KOPT-K1 (cell line): ENCODE measurements around the gene ZNF791.

Experiments
- H3K27ac ChIP-seq: fragments of 200-600 bp; sonication (generic); 2 replicates; pipeline ENCODE4 v1.5.1; 2016; ENCODE audit warnings: antibody characterized with exemption, mild to moderate bottlenecking, low read depth, low read length; ENCODE audit not compliant: poor library complexity, severe bottlenecking
- H3K36me3 ChIP-seq: fragments of 200-600 bp; sonication (generic); 2 replicates; pipeline ENCODE4 v1.5.1; 2017; ENCODE audit warnings: antibody characterized with exemption, mild to moderate bottlenecking, low read length, moderate library complexity; ENCODE audit not compliant: insufficient read depth
- H3K9me3 ChIP-seq: fragments of 200-600 bp; sonication (generic); 2 replicates; pipeline ENCODE4 v1.5.1; 2017; ENCODE audit warnings: antibody characterized with exemption, low read length, mild to moderate bottlenecking; ENCODE audit not compliant: insufficient read depth, poor library complexity, severe bottlenecking

Gene ZNF791

DNA sequence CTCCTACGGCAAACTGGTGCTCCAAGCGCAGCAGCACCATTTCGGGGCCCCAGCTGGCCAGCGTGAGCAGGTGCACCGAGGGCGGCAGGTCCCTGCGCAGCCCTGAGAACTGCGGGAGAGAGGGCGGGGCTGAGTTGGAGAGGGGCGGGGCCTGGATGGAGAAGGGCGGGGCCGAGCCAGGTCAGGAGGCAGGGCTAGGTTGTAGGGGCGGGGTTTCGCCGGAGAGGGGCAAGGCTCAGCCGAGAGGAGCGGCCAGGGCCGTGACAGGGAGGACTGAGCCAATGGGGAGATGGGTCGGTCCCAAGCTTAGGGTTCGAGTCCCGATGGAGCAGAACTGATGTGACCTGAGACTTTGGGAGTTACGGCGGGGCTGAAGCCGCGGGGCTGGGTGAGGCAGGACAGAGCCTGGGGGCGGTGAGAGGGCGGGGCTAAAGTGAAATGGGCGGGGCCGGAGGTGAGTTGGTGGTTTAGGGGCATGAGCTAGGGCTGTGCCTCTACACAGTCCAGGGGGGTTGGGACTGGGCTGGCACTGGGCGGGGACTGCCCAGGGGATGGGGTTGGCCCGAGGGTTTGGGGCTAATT lies 36.9 kb downstream of the ZNF791 start:
- Histone ChIP-seq H3K36me3 (0 out of 2 replicates have a peak, but pooled peaks cover 5% of the 10 kb centered on the region), H3K27ac (no peak overlapping the region), H3K9me3 (no peaks in the 10 kb centered on the region)

DNA sequence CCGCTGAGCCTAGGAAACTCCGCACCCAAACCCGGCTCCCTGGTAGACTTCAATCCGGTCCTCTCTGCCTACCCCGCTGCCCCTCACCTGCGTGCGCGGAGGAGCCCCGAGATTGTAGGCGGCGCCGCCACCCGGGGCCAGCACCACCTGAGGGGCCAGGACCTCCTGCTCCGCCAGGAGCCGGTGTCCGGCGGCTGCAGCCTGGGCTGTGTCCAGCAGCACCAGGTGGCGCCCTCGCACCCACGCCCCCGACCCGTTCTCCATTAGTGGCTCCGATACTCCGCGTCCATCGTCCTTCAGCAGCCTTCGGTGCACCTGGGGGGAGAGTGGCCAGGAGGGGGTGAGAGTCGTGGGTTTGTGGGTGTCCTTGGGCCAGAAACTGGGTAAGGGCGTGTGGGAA lies 37.4 kb downstream of the ZNF791 start:
- Histone ChIP-seq H3K27ac (no peak overlapping the region), H3K36me3 (0 out of 2 replicates have a peak, but pooled peaks cover 5% of the 10 kb centered on the region)

DNA sequence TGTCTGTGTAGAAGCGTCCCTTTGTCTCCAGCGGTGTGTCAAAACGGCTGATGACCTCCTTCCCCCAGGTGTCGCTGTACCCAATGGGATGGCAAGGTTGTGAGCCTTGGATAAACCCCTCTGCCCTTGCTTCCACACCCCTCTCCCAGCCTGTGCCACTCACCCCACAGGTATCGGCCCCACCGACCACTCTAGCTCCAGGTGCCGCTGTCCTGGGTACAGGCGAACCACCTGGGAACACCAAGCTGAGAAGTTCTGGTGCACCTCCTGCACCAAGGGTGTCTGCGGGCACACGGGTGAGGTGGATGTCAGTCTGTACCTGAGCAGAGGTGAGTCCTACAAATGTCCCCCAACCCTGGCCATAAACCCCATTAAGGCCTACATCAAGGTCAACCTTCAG lies 39.2 kb downstream of the ZNF791 start:
- peaks cover 9% of the 10 kb centered on the region; the same call in 1 of the 2 replicates for H3K36me3 ChIP-seq
- no peaks in the 10 kb centered on the region for H3K9me3 ChIP-seq
- no peak overlapping the region for H3K27ac ChIP-seq

More for the DNA sequence above, 37.4 kb downstream of the ZNF791 start:
- no peaks in the 10 kb centered on the region for H3K9me3 ChIP-seq

DNA sequence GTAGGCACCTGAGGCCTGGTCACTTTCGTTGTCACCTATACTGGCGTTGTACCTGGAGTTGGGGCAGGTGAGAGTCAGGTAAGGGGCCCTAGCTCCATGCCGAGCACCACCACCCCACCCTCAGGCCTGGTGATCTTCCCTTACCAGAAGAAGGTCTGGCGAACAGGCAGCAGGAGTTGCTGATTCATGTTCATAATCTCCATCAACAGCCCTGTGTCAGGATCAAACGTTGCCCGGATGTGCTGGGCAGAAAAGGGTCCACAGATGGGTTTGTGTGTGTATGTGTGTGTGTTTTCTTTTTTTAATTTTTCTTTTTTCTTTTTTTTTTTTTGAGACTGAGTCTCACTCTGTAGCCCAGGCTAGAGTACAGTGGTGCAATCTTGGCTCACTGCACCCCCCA lies 41.5 kb downstream of the ZNF791 start:
- no peak overlapping the region for H3K27ac ChIP-seq
- H3K36me3 ChIP-seq = peaks cover 31% of the 10 kb centered on the region; the same call in 1 of the 2 replicates
- no peaks in the 10 kb centered on the region for H3K9me3 ChIP-seq

DNA sequence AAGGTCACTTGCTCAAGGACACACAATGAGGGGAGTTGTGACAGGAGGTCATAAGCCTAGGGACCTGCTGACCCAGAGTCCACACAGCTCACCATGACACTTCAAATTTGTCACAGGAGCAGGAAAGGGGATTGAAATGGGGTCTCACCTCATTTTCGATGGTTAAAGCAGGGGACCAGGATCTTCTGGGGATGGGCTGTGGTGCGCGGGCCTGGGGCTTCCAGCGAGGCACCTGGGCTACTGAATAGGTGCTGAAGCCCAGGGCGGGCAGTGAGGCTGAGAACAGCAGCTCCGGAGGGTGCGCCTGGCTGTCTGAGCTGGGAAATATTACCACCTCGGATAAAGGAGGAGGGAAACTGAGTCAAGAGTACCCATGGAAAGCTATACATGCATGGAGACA lies 44.8 kb downstream of the ZNF791 start:
- no peak overlapping the region for H3K27ac ChIP-seq
- no peaks in the 10 kb centered on the region for H3K9me3 ChIP-seq
- H3K36me3 ChIP-seq = peaks cover 42% of the 10 kb centered on the region; the same call in 1 of the 2 replicates

DNA sequence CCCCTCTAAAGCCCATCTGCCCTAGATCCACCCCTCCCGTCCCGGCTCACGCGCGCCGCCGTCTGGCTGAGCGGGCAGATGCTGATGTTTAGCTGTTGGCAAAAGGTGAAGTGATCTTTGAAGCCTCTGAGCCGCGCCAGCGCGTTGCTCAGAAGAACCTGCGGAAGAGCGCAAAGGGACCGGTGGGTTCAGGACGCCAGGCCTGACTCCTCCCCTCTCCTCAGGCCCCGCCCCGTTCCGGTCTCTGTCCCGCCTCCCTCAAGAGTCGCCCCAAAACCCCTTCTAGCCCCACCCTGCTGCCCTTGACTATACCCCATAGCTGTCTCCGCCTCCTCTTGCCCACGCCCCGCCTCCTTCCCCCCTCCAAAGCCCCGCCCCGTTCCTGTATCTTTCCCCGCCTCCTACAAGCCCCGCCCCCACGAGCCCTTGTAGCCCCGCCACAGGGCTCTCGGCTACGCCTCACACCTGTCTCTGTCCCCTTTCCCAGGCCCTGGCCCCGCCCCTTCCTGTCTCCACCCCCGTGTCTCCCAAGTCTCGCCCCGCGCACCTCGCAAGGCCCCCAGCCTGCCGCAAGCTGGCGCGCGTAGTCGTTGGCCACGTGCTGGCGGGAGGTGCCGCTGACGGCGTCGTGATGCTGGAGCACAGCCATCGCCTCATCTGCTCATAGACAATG lies 46.3 kb downstream of the ZNF791 start:
- Histone ChIP-seq H3K9me3 (no peaks in the 10 kb centered on the region), H3K36me3 (peaks cover 55% of the 10 kb centered on the region), H3K27ac (no peak overlapping the region)

DNA sequence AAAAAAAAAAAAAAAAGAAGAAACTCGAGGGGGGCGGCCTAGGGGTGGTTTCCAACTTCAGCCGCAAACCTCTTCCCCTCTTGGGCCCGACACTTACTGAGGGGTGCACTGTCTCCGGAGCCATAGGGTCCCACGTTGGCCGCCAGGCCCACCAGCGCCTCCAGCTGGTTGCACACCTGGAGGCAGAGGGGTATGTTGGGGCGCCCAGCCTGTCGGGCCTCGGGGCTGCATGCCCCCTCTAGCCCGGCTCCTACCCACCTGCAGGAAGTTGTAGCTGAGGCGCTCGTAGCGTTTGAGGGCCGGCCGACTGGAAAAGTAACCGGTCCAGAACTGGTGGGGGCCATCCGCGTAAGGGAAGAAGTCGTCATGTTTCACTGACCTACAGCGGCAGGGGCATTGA lies 47.2 kb downstream of the ZNF791 start:
- Histone ChIP-seq H3K36me3 (peaks cover 60% of the 10 kb centered on the region), H3K9me3 (no peaks in the 10 kb centered on the region), H3K27ac (no peak overlapping the region)

DNA sequence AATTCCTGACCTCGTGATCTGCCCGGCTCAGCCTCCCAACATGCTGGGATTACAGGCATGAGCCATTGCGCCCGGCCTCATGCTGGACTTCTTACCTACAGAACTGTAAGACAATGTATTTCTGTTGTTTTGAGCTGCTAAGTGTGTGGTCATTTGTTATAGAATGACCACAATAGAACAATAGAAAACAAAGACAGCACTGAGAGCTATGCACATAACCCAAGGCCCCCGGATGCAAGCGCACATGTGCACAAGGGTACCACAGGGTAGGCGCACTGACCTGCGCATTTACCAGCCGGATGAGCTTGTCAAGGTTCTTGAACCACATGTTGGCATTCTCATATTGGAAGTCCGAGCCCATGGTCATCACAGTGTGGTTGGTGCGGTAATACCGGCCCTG lies 50.3 kb downstream of the ZNF791 start:
- Histone ChIP-seq H3K36me3 (peaks cover 65% of the 10 kb centered on the region), H3K27ac (no peak overlapping the region), H3K9me3 (no peaks in the 10 kb centered on the region)

DNA sequence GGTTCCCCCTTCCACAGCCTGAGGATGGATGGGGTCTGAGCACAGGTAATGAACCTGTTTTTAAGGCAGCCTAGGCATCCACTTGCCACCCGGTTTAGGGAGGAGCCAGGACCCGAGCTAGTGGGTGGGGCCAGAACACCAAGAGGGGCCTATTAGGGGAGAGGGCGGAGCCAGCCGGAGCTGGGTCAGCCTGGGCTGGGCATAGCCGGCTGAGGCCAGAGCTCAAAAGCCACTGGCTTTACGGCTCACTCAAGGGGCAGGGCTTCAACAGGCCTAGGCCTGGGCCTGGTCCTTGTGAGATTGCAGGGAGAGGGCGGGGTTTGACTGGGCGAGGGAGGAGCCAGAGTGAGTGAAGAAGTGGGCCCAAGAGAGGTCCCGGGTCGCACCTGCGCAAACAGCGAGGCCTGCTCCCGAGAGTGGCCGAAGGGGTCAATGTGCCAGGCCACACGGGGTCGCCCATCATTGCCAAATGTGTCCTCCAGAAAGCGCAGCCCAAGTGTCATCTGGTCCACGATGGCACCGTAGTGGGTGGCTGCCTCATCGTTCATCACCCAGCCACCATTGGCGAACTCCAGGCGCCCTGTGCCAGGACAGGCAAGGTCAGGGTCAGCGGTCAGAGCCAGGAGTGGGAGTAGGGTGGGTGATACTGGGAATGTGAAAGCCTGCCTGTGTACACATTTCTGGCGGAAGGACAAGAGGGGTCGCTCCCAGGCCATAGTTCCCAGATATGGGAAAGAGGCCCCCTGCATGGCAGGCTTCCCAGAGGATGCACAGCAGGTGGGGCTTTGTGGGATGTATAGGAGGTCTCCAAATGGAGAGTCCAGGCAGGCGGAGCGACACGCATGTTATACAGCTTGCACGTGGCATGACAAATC lies 53.9 kb downstream of the ZNF791 start:
- Histone ChIP-seq H3K36me3 (peaks cover 51% of the 10 kb centered on the region), H3K27ac (no peak overlapping the region), H3K9me3 (no peaks in the 10 kb centered on the region)

DNA sequence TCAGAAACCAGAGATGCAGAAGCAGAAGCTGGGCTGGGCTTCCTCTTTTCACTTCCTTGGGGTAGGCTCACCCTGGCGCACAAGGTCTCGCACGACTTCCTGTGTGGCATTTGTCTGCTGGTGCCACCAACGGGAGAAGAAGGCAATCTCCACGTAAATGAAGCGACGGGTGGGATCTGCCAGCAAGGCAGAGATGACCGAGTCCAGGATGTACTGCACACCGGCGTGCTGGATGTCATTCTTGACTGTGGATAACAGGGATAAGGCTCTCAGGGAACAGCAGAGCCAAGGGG lies 54.5 kb downstream of the ZNF791 start:
- Histone ChIP-seq H3K36me3 (peaks cover 45% of the 10 kb centered on the region), H3K27ac (no peak overlapping the region), H3K9me3 (no peaks in the 10 kb centered on the region)

DNA sequence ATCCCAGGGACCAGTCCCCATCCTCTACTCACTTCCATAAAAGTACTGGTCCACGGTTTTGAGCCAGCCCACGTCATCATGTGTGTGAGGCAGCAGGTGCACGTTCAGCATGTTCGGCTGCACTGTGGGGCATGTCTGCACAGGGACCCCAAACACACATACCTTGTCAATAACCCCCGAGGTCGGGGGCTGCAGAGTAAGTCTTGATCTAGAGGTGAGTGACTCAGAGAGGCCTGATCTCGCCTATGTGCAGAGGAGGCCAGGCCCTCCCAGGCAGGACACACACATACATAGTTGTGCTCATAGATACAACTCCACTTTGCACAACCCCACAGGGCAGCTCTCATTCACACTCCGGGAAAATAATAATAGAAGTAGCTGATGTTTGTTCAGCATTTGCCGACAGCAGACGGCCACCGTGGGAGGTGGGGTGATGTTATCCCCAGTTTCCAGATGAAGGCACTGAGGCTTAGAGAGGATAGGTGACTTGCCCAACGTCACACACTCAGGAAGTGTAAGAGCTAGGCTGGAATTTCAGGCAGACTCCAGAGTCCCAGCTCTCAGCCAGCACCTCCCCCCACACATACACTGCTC lies 55.0 kb downstream of the ZNF791 start:
- Histone ChIP-seq H3K9me3 (no peaks in the 10 kb centered on the region), H3K27ac (peak overlapping the region; percentile 60), H3K36me3 (peaks cover 45% of the 10 kb centered on the region)

DNA sequence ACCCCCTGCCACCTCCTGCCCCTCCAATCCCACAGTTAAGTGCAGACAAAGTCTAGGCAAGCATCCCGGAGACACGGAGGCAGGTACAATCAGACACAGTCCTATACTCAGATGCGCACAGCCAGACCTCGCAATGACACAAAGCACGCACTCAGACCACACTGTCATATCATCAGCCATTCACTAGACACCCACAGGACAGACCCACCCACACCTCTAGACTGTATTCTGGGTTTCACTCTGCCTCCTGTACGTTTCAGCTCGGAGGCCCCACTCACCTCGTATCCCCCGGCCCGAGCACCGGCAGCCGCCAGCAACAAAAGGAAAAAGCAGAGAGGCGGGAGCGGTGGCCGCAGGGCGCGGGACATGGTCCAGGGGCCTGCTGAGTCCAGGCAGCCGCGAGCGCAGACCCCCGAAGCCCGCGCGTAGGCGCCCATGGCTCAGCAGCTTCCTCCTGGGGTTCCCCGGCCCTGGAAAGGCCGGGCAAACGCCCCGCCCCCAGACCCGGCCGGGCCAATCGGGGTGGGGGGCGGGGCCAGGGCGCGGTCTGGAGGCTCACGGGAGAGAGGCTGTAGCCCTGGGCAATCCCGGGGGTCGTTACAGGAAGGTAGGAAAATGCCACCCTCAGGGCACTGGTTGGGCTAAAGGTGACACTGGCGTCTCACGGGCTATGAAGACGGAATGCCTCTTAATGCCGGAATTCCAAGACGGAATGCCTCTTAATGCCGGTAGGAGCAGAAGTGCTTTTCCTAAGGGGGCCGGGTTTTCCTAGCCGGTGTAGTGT lies 55.7 kb downstream of the ZNF791 start, which contains the start of the genes MAN2B1 and WDR83:
TSS of gene MAN2B1 (minus strand) at position 478 of the 784 bp plus-strand sequence. CDS start at position 437, 41 bp downstream.
TSS of gene WDR83 (plus strand) at position 543 of the 784 bp plus-strand sequence. CDS start 2,984 bp downstream, outside the sequence.
- no peaks in the 10 kb centered on the region for H3K9me3 ChIP-seq
- peak within 1 kb of the TSS; percentile 60 for H3K27ac ChIP-seq
- peaks cover 40% of the 10 kb centered on the region for H3K36me3 ChIP-seq

DNA sequence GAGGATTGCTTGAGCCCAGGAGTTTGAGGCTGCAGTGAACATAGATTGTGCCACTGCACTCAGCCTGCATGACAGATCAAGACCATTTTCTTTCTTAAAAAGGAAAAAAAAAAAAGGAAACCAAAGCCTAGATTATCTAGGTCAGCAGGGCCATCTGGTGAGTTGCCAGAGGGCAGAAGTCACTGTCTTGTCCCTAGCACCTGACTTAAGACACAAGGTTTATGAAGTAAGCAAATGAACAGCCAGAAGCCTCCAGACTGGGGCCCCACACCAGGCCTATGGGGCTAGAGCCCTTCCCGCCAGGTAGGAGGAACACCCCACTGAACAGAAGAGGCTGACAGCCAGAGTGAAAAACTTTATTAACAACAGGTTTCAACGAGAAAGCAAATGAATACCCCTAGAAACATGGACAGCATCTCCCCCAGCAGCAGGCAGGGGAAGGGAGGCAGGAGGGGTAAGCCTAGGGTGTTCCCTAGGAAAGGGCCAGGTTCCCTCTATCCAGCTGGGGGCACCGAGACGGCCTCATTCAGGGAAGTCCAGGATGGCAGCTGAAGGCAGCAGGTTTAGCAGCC lies 57.1 kb downstream of the ZNF791 start:
- Histone ChIP-seq H3K36me3 (peaks cover 40% of the 10 kb centered on the region), H3K9me3 (no peaks in the 10 kb centered on the region), H3K27ac (no peak overlapping the region)

DNA sequence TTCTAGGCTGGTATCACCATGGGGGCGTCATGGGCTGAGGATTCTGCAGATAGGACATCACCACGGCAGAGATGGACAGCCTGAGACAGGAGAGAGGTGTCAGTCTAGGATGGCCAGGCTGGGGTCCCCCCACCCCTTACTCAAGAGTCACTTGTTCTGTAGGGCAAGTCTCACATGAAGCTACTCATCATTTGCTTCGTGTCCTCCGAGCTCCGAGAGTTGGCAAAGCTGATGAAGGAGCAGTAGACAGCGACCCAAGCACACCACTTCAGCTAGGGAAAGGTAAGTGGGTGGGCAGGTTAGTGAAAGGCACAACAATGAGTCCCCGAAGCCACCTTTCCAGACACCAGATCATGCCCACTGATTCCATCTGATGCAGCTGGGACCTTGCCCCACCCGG lies 57.6 kb downstream of the ZNF791 start:
- no peaks in the 10 kb centered on the region for H3K9me3 ChIP-seq
- H3K27ac ChIP-seq = peak overlapping the region; percentile 81
- H3K36me3 ChIP-seq = peaks cover 40% of the 10 kb centered on the region
